Panc1 (cell line): ENCODE data around the gene DOK7.

ENCODE experiments used
- POLR2AphosphoS5 ChIP-seq: IDR thresholded peaks from 2 replicates; pipeline ENCODE4 v1.6.1; 2012; ENCODE audit warnings: mild to moderate bottlenecking, low read depth, low read length, moderate library complexity
- SIN3A ChIP-seq: IDR thresholded peaks from 2 replicates; pipeline ENCODE4 v1.6.1; 2012; ENCODE audit warnings: low read depth, mild to moderate bottlenecking, low read length, moderate library complexity, borderline replicate concordance; ENCODE audit not compliant: insufficient read depth
- TF ChIP-seq, protein P1 (sequence below): fragments of 450-650 bp; IDR thresholded peaks from 2 replicates; pipeline ENCODE4 v1.5.1; 2017; ENCODE audit warnings: mild to moderate bottlenecking

DNA sequence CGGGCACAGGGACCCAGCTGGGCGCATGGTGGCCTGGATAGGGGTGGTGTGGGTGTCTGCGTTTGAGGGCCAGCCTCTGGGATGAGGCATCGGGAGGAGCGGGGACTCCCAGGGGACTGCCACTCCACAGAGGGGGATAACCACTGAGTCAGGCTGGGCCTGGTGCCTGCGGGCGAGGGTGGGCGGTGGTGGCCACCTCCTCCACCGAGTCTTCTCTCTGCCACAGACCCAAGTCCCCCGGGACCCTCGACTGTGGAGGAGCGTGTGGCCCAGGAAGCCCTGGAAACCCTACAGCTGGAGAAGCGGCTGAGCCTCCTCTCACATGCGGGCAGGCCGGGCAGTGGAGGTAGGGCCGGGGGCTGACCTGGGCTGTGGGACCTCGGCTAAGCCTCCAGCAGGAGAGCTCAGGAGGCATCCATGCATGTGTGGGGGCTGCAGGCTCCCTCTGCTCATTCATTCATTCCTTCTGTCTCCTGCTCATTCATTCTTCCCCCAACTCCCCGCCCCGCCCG, 26.4 kb downstream of the DOK7 start:
- TF ChIP-seq, protein P1, sequence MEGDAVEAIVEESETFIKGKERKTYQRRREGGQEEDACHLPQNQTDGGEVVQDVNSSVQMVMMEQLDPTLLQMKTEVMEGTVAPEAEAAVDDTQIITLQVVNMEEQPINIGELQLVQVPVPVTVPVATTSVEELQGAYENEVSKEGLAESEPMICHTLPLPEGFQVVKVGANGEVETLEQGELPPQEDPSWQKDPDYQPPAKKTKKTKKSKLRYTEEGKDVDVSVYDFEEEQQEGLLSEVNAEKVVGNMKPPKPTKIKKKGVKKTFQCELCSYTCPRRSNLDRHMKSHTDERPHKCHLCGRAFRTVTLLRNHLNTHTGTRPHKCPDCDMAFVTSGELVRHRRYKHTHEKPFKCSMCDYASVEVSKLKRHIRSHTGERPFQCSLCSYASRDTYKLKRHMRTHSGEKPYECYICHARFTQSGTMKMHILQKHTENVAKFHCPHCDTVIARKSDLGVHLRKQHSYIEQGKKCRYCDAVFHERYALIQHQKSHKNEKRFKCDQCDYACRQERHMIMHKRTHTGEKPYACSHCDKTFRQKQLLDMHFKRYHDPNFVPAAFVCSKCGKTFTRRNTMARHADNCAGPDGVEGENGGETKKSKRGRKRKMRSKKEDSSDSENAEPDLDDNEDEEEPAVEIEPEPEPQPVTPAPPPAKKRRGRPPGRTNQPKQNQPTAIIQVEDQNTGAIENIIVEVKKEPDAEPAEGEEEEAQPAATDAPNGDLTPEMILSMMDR: no peak
- no peak for TF ChIP-seq SIN3A
- TF ChIP-seq POLR2AphosphoS5: no peak
